Type B pancreatic cell (in vitro differentiated cells): ENCODE measurements around the gene SIAH3. TPM values are rescaled to one million over a fixed set of nuclear protein-coding genes. Genes with fewer than 3 reads are reported as not detected.
A peak's percentile ranks its signal among the peaks of the same experiment; 100 is the strongest.

Source experiments
- DNase-seq: peaks from one replicate; pipeline ENCODE4 v3.0.0; 2021; ENCODE audit warnings: mixed read lengths; ENCODE audit not compliant: unreplicated experiment; ENCODE audit errors: extremely low spot score
- H3K27ac Mint-ChIP-seq: 2 replicates; pipeline ENCODE4 v1.8.0; 2021; ENCODE audit warnings: mild to moderate bottlenecking, mixed read lengths
- H3K27me3 Mint-ChIP-seq: 2 replicates; pipeline ENCODE4 v1.8.0; 2021; ENCODE audit warnings: mixed read lengths
- H3K36me3 Mint-ChIP-seq: 2 replicates; pipeline ENCODE4 v1.8.0; 2021; ENCODE audit warnings: mixed read lengths
- H3K4me1 Mint-ChIP-seq: one replicate; pipeline ENCODE4 v1.8.0; 2021; ENCODE audit warnings: mixed read lengths; ENCODE audit not compliant: unreplicated experiment
- H3K4me3 Mint-ChIP-seq: 2 replicates; pipeline ENCODE4 v1.8.0; 2021; ENCODE audit warnings: mild to moderate bottlenecking, mixed read lengths
- H3K9me3 Mint-ChIP-seq: 2 replicates; pipeline ENCODE4 v1.8.0; 2021; ENCODE audit warnings: mixed read lengths
- total RNA-seq: library from RNA; stranded (reverse); gene quantifications from 2 replicates; pipeline ENCODE4 v1.2.1, GENCODE V29; 2021; ENCODE audit warnings: low replicate concordance
- TF ChIP-seq, protein P1 (sequence below): fragments of 200-600 bp; sonication (generic); conservative IDR thresholded peaks from 2 replicates; pipeline ENCODE4 v1.5.0; 2021; ENCODE audit warnings: antibody characterized with exemption, mild to moderate bottlenecking

SIAH3 gene
- total RNA-seq, 1 donor from 2014 or later: 0.53 TPM

DNA sequence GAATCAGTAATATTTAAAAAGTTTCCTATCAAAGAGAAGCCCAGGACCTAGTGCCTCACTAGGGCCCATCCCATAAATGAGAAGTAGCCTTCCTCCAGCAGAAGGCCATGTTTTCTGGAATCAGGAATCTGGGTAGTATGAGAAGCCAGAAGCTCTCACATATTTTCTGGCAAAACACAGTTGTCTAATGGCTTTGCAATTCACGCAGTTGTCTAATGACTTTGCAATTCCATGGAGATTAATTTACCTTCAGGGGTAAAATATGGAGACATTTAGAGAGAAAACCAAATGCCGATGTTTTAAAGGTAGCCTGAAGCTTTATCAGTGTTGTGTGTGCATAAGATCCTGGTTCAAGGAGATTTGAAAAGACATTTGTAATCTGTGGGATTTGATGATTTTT, 29.8 kb upstream of the SIAH3 start:
- Mint-ChIP-seq H3K9me3 (peaks cover 9% of the 10 kb centered on the region), H3K27ac (no peak overlapping the region), H3K4me1 (peaks cover 23% of the 10 kb centered on the region), H3K36me3 (no peaks in the 10 kb centered on the region), H3K4me3 (no peak overlapping the region), H3K27me3 (peaks cover 3% of the 10 kb centered on the region)
- TF ChIP-seq, protein P1, sequence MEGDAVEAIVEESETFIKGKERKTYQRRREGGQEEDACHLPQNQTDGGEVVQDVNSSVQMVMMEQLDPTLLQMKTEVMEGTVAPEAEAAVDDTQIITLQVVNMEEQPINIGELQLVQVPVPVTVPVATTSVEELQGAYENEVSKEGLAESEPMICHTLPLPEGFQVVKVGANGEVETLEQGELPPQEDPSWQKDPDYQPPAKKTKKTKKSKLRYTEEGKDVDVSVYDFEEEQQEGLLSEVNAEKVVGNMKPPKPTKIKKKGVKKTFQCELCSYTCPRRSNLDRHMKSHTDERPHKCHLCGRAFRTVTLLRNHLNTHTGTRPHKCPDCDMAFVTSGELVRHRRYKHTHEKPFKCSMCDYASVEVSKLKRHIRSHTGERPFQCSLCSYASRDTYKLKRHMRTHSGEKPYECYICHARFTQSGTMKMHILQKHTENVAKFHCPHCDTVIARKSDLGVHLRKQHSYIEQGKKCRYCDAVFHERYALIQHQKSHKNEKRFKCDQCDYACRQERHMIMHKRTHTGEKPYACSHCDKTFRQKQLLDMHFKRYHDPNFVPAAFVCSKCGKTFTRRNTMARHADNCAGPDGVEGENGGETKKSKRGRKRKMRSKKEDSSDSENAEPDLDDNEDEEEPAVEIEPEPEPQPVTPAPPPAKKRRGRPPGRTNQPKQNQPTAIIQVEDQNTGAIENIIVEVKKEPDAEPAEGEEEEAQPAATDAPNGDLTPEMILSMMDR: no peak
- no peak for DNase-seq

DNA sequence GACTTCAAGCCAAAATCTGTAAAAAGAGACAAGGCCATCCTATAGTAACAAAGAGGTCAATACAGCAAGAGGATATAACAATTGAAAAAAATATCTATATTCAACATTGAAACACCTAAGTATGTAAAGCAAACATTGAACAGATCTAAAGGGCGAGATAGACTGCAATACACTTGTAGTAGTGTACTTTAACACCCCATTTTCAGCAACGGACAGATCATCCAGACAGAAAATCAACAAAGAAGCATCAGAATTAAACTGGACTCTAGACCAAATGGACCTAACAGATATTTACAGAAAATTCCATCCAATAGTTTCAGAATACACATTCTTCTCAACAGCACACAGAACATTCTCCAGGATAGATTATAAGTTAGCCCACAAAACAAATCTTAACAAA, 28.7 kb upstream of the SIAH3 start:
- H3K4me1 Mint-ChIP-seq: peaks cover 23% of the 10 kb centered on the region
- no peaks in the 10 kb centered on the region for H3K36me3 Mint-ChIP-seq
- no peak overlapping the region for H3K27ac Mint-ChIP-seq
- DNase-seq: no peak
- H3K4me3 Mint-ChIP-seq: no peak overlapping the region
- peaks cover 3% of the 10 kb centered on the region for H3K27me3 Mint-ChIP-seq
- TF ChIP-seq, protein P1: no peak
- H3K9me3 Mint-ChIP-seq: peaks cover 9% of the 10 kb centered on the region

DNA sequence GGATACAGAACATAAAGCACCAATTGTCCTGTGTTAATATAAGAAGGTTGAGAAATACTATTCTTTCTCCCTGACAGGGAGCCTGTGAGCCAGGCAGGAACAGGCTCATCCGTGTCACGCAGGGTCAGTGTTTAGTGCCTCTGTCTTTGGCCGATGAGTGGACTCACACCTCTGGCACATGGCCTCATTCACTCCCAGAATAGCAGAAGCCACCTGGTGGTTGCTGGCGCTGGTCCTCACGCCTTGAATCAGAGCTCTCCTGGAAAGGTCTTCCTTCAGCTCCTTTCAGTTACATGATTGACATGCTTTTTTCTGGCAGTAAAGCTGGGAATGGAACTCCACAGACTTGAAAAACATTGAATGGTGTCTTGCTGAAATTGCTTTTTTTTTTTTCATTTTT, 28.1 kb upstream of the SIAH3 start:
- Mint-ChIP-seq H3K27ac (no peak overlapping the region), H3K4me1 (peaks cover 23% of the 10 kb centered on the region), H3K4me3 (no peak overlapping the region), H3K9me3 (peaks cover 5% of the 10 kb centered on the region), H3K27me3 (no peaks in the 10 kb centered on the region), H3K36me3 (no peaks in the 10 kb centered on the region)
- TF ChIP-seq, protein P1: peak; percentile 64
- DNase-seq: no peak

DNA sequence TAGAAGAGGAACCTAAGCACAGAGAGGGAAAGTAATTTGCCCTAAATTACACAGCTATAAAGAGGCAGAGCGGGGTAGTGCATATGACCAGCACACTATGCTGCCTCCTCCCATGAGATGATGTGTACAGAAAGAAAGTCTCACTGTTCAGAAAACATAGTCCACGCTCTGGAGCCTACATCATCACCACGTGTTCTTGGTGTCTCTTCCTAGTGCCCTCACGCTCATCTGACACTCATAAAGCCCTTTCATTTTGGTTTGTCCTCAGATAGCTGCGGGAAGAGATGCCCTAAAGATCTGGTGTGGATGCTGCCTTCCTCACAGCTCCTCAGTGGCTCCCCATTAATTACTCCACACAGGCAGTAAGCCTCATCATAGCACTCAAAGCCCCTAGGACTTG, 27.4 kb upstream of the SIAH3 start:
- TF ChIP-seq, protein P1: no peak
- H3K4me3 Mint-ChIP-seq: no peak overlapping the region
- no peaks in the 10 kb centered on the region for H3K27me3 Mint-ChIP-seq

GRCh38 chr13:45876781-45877180, 25.2 kb upstream of the SIAH3 start:
- H3K27me3 Mint-ChIP-seq: peaks cover 4% of the 10 kb centered on the region
- no peak for DNase-seq
- peaks cover 6% of the 10 kb centered on the region for H3K4me1 Mint-ChIP-seq
- no peak overlapping the region for H3K4me3 Mint-ChIP-seq
- no peaks in the 10 kb centered on the region for H3K36me3 Mint-ChIP-seq
- TF ChIP-seq, protein P1: no peak
- H3K27ac Mint-ChIP-seq: no peak overlapping the region
- H3K9me3 Mint-ChIP-seq: peaks cover 4% of the 10 kb centered on the region

More for the DNA sequence above, 27.4 kb upstream of the SIAH3 start:
- no peak for DNase-seq
- no peak overlapping the region for H3K27ac Mint-ChIP-seq
- H3K4me1 Mint-ChIP-seq: peaks cover 20% of the 10 kb centered on the region
- no peaks in the 10 kb centered on the region for H3K36me3 Mint-ChIP-seq
- H3K9me3 Mint-ChIP-seq: peaks cover 4% of the 10 kb centered on the region

GRCh38 chr13:45875951-45876350, 24.4 kb upstream of the SIAH3 start:
- no peak for DNase-seq
- Mint-ChIP-seq H3K36me3 (no peaks in the 10 kb centered on the region), H3K27ac (no peak overlapping the region), H3K4me3 (no peak overlapping the region), H3K27me3 (peaks cover 4% of the 10 kb centered on the region), H3K9me3 (peaks cover 4% of the 10 kb centered on the region), H3K4me1 (peaks cover 6% of the 10 kb centered on the region)
- TF ChIP-seq, protein P1: no peak
